ENCODE results near the gene RFNG. TPM values are rescaled to one million over a fixed set of nuclear protein-coding genes. Genes with fewer than 3 reads are reported as not detected.
A peak's percentile ranks its signal among the peaks of the same experiment; 100 is the strongest.

RFNG gene
- total RNA-seq, 1 experiment from 2014 or later, result 37.9 TPM

- no peaks in the 10 kb centered on the region for H3K9me3 Mint-ChIP-seq (ENCODE audit: unreplicated experiment)
- TF ChIP-seq, protein P1, sequence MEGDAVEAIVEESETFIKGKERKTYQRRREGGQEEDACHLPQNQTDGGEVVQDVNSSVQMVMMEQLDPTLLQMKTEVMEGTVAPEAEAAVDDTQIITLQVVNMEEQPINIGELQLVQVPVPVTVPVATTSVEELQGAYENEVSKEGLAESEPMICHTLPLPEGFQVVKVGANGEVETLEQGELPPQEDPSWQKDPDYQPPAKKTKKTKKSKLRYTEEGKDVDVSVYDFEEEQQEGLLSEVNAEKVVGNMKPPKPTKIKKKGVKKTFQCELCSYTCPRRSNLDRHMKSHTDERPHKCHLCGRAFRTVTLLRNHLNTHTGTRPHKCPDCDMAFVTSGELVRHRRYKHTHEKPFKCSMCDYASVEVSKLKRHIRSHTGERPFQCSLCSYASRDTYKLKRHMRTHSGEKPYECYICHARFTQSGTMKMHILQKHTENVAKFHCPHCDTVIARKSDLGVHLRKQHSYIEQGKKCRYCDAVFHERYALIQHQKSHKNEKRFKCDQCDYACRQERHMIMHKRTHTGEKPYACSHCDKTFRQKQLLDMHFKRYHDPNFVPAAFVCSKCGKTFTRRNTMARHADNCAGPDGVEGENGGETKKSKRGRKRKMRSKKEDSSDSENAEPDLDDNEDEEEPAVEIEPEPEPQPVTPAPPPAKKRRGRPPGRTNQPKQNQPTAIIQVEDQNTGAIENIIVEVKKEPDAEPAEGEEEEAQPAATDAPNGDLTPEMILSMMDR (IDR thresholded peaks at IDR 0.05; ENCODE audit: unreplicated experiment), result no peak
- DNase-seq (ENCODE audit: unreplicated experiment), result no peak
- no TSS peak for BruUV-seq (replicated peaks)
- ChIA-PET POLR2A (interaction anchor here (1.4 kb wide), 1 partner anchor 25 kb away, joined by 4 read pairs; no protein-coding TSS in a partner anchor), CTCF (interaction anchor here (0.7 to 1.5 kb wide), 3 partner anchors 13 to 57 kb away, joined by 4 to 10 read pairs (median 4); partner anchors contain the start of gene NOTUM)
- no peaks in the 10 kb centered on the region for H3K27me3 Mint-ChIP-seq (ENCODE audit: insufficient read depth, unreplicated experiment)
- no peak overlapping the region for H3K4me3 Mint-ChIP-seq (ENCODE audit: unreplicated experiment)
- intact Hi-C loops (cut with micrococcal nuclease), result no loop called here
- H3K27ac Mint-ChIP-seq (ENCODE audit: low read depth, unreplicated experiment), result no peak overlapping the region
- peaks cover 6% of the 10 kb centered on the region for H3K4me1 Mint-ChIP-seq (ENCODE audit: insufficient read depth, unreplicated experiment)
- H3K36me3 Mint-ChIP-seq (ENCODE audit: insufficient read depth, unreplicated experiment), result peaks cover 5% of the 10 kb centered on the region
Observed at GRCh38 chr17:82016061-82016874, 35.3 kb downstream of the RFNG start.

- intact Hi-C loops (cut with micrococcal nuclease), result no loop called here
- Mint-ChIP-seq H3K27ac (ENCODE audit: low read depth, unreplicated experiment) (no peak overlapping the region), H3K36me3 (ENCODE audit: insufficient read depth, unreplicated experiment) (peaks cover 5% of the 10 kb centered on the region), H3K27me3 (ENCODE audit: insufficient read depth, unreplicated experiment) (no peaks in the 10 kb centered on the region), H3K4me3 (ENCODE audit: unreplicated experiment) (no peak overlapping the region), H3K4me1 (ENCODE audit: insufficient read depth, unreplicated experiment) (peaks cover 1% of the 10 kb centered on the region), H3K9me3 (ENCODE audit: unreplicated experiment) (no peaks in the 10 kb centered on the region)
- TF ChIP-seq, protein P1 (IDR thresholded peaks at IDR 0.05; ENCODE audit: unreplicated experiment), result no peak
- ChIA-PET POLR2A (interaction anchor here (1.1 kb wide), 1 partner anchor 24 kb away, joined by 3 read pairs; no protein-coding TSS in a partner anchor), CTCF (interaction anchor here (1.5 kb wide), 1 partner anchor 56 kb away, joined by 10 read pairs; no protein-coding TSS in a partner anchor)
- no peak for DNase-seq (ENCODE audit: unreplicated experiment)
- no TSS peak for BruUV-seq (replicated peaks)
Observed at GRCh38 chr17:82015311-82015971, 36.2 kb downstream of the RFNG start.

GRCh38 chr17:82014971-82015310 lies 36.7 kb downstream of the RFNG start:
- Mint-ChIP-seq H3K9me3 (ENCODE audit: unreplicated experiment) (no peaks in the 10 kb centered on the region), H3K27ac (ENCODE audit: low read depth, unreplicated experiment) (no peak overlapping the region), H3K4me1 (ENCODE audit: insufficient read depth, unreplicated experiment) (no peaks in the 10 kb centered on the region), H3K4me3 (ENCODE audit: unreplicated experiment) (no peak overlapping the region), H3K27me3 (ENCODE audit: insufficient read depth, unreplicated experiment) (no peaks in the 10 kb centered on the region), H3K36me3 (ENCODE audit: insufficient read depth, unreplicated experiment) (peaks cover 8% of the 10 kb centered on the region)
- TF ChIP-seq, protein P1 (IDR thresholded peaks at IDR 0.05; ENCODE audit: unreplicated experiment), result no peak
- ChIA-PET POLR2A (interaction anchor here (1.1 kb wide), 1 partner anchor 23 kb away, joined by 3 read pairs; no protein-coding TSS in a partner anchor), CTCF (interaction anchor here (0.6 to 1.5 kb wide), 3 partner anchors 56 to 163 kb away, joined by 3 to 10 read pairs (median 4); no protein-coding TSS in a partner anchor)
- no peak for DNase-seq (ENCODE audit: unreplicated experiment)
- BruUV-seq (replicated peaks), result no TSS peak
- intact Hi-C loops (cut with micrococcal nuclease), result no loop called here

- Mint-ChIP-seq H3K27ac (ENCODE audit: low read depth, unreplicated experiment) (no peak overlapping the region), H3K4me1 (ENCODE audit: insufficient read depth, unreplicated experiment) (no peaks in the 10 kb centered on the region), H3K9me3 (ENCODE audit: unreplicated experiment) (no peaks in the 10 kb centered on the region), H3K4me3 (ENCODE audit: unreplicated experiment) (no peak overlapping the region), H3K27me3 (ENCODE audit: insufficient read depth, unreplicated experiment) (no peaks in the 10 kb centered on the region), H3K36me3 (ENCODE audit: insufficient read depth, unreplicated experiment) (peaks cover 11% of the 10 kb centered on the region)
- DNase-seq (ENCODE audit: unreplicated experiment), result peak; percentile 25
- TF ChIP-seq, protein P1 (IDR thresholded peaks at IDR 0.05; ENCODE audit: unreplicated experiment), result no peak
- ChIA-PET CTCF (interaction anchor here (0.6 to 1.3 kb wide), 3 partner anchors 44 to 162 kb away, joined by 3 to 4 read pairs (median 4); no protein-coding TSS in a partner anchor), POLR2A (interaction anchor here (1.1 kb wide), 1 partner anchor 23 kb away, joined by 3 read pairs; no protein-coding TSS in a partner anchor)
- BruUV-seq (replicated peaks), result no TSS peak
- intact Hi-C loops (cut with micrococcal nuclease), result no loop called here
Observed at GRCh38 chr17:82014432-82014831, 37.2 kb downstream of the RFNG start.
